ENCODE data around the gene EEF1G.
A peak's percentile ranks its signal among the peaks of the same experiment; 100 is the strongest.

The EEF1G gene

GRCh38 chr11:62599069-62599696, 25.5 kb upstream of the EEF1G start:
- TF ChIP-seq, protein P1, sequence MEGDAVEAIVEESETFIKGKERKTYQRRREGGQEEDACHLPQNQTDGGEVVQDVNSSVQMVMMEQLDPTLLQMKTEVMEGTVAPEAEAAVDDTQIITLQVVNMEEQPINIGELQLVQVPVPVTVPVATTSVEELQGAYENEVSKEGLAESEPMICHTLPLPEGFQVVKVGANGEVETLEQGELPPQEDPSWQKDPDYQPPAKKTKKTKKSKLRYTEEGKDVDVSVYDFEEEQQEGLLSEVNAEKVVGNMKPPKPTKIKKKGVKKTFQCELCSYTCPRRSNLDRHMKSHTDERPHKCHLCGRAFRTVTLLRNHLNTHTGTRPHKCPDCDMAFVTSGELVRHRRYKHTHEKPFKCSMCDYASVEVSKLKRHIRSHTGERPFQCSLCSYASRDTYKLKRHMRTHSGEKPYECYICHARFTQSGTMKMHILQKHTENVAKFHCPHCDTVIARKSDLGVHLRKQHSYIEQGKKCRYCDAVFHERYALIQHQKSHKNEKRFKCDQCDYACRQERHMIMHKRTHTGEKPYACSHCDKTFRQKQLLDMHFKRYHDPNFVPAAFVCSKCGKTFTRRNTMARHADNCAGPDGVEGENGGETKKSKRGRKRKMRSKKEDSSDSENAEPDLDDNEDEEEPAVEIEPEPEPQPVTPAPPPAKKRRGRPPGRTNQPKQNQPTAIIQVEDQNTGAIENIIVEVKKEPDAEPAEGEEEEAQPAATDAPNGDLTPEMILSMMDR (IDR thresholded peaks at IDR 0.05; ENCODE audit: low read depth, low read length, missing control alignments) = no peak
- peak; percentile 95 for DNase-seq (ENCODE audit: low read depth)
- in situ Hi-C loops (cut with HindIII; ENCODE audit: low sequenced_read_pairs) = no loop called here
- peak overlapping the region; percentile 77 for H3K4me3 ChIP-seq (ENCODE audit: low read depth, low read length)

DNA sequence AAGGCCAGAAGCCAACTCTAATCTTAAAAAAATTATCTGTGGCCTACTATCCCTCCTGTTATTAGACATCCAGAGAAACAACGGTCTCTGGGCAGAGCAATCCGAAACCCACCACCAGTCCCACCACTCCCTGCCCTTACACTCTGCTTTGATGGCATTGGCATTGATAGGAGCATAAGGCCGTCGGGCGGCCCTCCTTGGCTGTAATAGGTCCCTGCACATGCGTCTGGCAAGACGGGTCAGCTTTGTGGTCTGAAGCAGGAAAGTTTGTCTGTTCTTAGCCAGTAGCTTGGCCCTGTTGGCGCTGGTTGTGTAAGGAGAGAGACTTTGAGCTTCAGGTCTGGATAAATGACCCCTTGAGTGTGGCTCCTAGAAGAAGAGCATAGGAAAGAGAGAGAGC, 21.4 kb upstream of the EEF1G start:
- in situ Hi-C loops (cut with HindIII; ENCODE audit: low sequenced_read_pairs) = no loop called here
- DNase-seq (ENCODE audit: low read depth) = no peak
- TF ChIP-seq, protein P1 (IDR thresholded peaks at IDR 0.05; ENCODE audit: low read depth, low read length, missing control alignments) = no peak

GRCh38 chr11:62593434-62594044, 19.8 kb upstream of the EEF1G start:
- TF ChIP-seq, protein P1 (IDR thresholded peaks at IDR 0.05; ENCODE audit: low read depth, low read length, missing control alignments) = peak; percentile 71
- H3K4me3 ChIP-seq (ENCODE audit: low read depth, low read length) = no peak overlapping the region
- in situ Hi-C loops (cut with HindIII; ENCODE audit: low sequenced_read_pairs) = no loop called here
- DNase-seq (ENCODE audit: low read depth) = no peak

More for the DNA sequence above, 21.4 kb upstream of the EEF1G start:
- no peak overlapping the region for H3K4me3 ChIP-seq (ENCODE audit: low read depth, low read length)

DNA sequence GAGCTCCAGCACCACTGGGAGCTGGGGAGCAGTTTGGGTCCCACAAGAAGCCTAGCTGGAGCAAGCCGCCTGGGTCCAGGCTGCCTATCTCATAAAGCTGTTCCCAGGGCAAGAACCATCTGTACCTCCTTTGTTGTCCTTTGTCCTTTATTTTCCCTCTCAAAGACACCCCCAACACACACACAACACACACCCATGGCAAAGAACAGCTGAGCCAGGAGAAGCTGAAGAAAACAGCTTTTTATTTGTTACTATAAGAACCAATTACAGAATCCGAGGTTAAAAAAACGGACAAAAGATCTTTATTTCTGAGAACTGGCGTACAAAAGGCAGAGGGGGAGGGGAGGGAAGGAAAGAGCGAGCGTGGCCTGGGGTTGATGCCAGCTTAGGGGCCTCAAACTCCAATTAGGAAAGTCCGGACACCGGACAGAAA, 19.3 kb upstream of the EEF1G start:
- TF ChIP-seq, protein P1 (IDR thresholded peaks at IDR 0.05; ENCODE audit: low read depth, low read length, missing control alignments) = no peak
- in situ Hi-C loops (cut with HindIII; ENCODE audit: low sequenced_read_pairs) = no loop called here
- no peak for DNase-seq (ENCODE audit: low read depth)
- H3K4me3 ChIP-seq (ENCODE audit: low read depth, low read length) = no peak overlapping the region

GRCh38 chr11:62592146-62592815, 18.6 kb upstream of the EEF1G start:
- no peak for DNase-seq (ENCODE audit: low read depth)
- in situ Hi-C loops (cut with HindIII; ENCODE audit: low sequenced_read_pairs) = no loop called here
- TF ChIP-seq, protein P1 (IDR thresholded peaks at IDR 0.05; ENCODE audit: low read depth, low read length, missing control alignments) = no peak
- H3K4me3 ChIP-seq (ENCODE audit: low read depth, low read length) = peak overlapping the region; percentile 79

GRCh38 chr11:62591448-62592145, 17.9 kb upstream of the EEF1G start, which contains the start of gene TUT1:
TSS of gene TUT1 (minus strand) at chr11:62591523. CDS start at chr11:62591485, 38 bp downstream.
- TF ChIP-seq, protein P1 (IDR thresholded peaks at IDR 0.05; ENCODE audit: low read depth, low read length, missing control alignments) = no peak
- H3K4me3 ChIP-seq (ENCODE audit: low read depth, low read length) = peak within 1 kb of the TSS; percentile 79
- in situ Hi-C loops (cut with HindIII; ENCODE audit: low sequenced_read_pairs) = no loop called here
- DNase-seq (ENCODE audit: low read depth) = peak; percentile 99
